Measurements from ENCODE around the gene SNTB2. TPM values are rescaled to one million over a fixed set of nuclear protein-coding genes. Genes with fewer than 3 reads are reported as not detected.

SNTB2 gene
- total RNA-seq, 4 donors from 2014 or later, result 35.8 to 81.6 (median 57.8) TPM

DNA sequence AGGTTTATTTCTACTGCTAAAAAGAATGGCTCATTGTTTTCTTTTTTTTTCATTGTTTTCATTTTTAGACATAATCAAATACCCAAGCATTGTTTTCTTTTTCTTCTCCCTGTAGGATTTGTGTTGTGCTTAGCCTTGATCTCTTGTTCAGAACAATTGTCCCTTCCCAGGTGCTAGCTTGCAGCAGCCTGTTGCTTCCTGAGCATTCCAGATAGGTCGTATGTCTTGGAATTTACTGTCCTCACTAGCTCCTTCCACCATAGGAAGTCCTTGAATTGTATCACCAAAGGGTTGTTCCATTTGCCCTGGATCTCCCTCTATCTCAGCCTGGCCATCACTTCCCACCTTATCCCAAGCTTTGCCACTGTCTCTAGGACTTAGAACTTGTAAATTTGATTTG, 114.2 kb downstream of the SNTB2 start:
- H3K27ac ChIP-seq, result no peak overlapping the region
- TF ChIP-seq POLR2A (IDR thresholded peaks at IDR 0.05) (no peak), EP300 (IDR thresholded peaks at IDR 0.05) (no peak), POLR2AphosphoS5 (IDR thresholded peaks at IDR 0.05) (no peak)
- TF ChIP-seq, protein P1, sequence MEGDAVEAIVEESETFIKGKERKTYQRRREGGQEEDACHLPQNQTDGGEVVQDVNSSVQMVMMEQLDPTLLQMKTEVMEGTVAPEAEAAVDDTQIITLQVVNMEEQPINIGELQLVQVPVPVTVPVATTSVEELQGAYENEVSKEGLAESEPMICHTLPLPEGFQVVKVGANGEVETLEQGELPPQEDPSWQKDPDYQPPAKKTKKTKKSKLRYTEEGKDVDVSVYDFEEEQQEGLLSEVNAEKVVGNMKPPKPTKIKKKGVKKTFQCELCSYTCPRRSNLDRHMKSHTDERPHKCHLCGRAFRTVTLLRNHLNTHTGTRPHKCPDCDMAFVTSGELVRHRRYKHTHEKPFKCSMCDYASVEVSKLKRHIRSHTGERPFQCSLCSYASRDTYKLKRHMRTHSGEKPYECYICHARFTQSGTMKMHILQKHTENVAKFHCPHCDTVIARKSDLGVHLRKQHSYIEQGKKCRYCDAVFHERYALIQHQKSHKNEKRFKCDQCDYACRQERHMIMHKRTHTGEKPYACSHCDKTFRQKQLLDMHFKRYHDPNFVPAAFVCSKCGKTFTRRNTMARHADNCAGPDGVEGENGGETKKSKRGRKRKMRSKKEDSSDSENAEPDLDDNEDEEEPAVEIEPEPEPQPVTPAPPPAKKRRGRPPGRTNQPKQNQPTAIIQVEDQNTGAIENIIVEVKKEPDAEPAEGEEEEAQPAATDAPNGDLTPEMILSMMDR (IDR thresholded peaks at IDR 0.05), result no peak
- WGBS, result 48% methylated on average over 1 of the region's 1 CpG
- no peaks in the 10 kb centered on the region for H3K9me3 ChIP-seq
- H3K4me3 ChIP-seq, result no peak overlapping the region
- peaks cover 43% of the 10 kb centered on the region for H3K36me3 ChIP-seq
- no peaks in the 10 kb centered on the region for H3K4me1 ChIP-seq
- DNase-seq (ENCODE audit: low spot score in 2 of 2), result no peak
- H3K27me3 ChIP-seq, result no peaks in the 10 kb centered on the region

DNA sequence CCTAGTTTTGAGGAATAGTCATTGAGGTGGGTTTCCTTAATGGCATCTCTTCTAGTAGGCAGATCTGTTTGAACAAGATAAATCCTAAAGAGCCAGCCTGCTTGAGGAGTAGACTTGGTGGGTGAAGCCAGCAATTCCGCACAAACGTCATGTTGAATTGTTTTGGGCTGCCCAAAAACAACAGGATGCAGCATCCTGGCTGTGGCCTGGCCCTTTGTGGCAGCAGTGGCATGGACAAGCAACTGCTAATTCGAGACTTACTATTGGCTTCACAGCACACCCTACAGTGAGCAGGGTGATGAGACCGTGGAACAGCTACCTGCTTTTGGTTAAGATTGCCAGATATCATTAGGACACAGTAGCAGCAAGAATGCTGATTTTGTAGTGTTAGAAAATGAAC, 114.9 kb downstream of the SNTB2 start:
- H3K27ac ChIP-seq, result no peak overlapping the region
- TF ChIP-seq POLR2A (IDR thresholded peaks at IDR 0.05) (no peak), EP300 (IDR thresholded peaks at IDR 0.05) (no peak), POLR2AphosphoS5 (IDR thresholded peaks at IDR 0.05) (no peak)
- TF ChIP-seq, protein P1 (IDR thresholded peaks at IDR 0.05), result no peak
- 81% methylated on average over 4 of the region's 4 CpGs for WGBS
- no peaks in the 10 kb centered on the region for H3K9me3 ChIP-seq
- peaks cover 5% of the 10 kb centered on the region for H3K4me1 ChIP-seq
- DNase-seq (ENCODE audit: low spot score in 2 of 2), result no peak
- H3K36me3 ChIP-seq, result peaks cover 43% of the 10 kb centered on the region
- no peaks in the 10 kb centered on the region for H3K27me3 ChIP-seq
- H3K4me3 ChIP-seq, result no peak overlapping the region

DNA sequence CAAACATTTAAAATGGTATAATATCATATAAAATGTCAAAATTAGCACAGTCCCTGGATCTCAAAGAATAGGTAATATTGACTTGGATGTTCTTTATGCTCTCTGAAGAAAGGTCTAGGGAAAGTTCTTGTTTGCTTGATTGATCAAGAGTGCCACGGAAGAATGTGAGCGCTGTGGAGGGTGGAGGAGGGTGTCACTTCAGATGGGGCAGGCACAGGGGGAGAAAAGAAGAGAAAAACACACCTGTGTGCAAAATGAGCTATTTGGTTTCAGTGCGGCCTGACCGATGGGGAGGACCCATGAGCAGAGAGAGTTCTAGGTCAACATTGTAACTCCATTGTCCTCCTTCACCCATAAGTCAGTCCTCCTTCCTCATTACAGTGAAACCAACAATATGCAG, 115.3 kb downstream of the SNTB2 start:
- Histone ChIP-seq H3K4me3 (no peak overlapping the region), H3K27me3 (no peaks in the 10 kb centered on the region), H3K36me3 (peaks cover 43% of the 10 kb centered on the region), H3K9me3 (no peaks in the 10 kb centered on the region), H3K4me1 (peaks cover 5% of the 10 kb centered on the region), H3K27ac (no peak overlapping the region)
- WGBS, result 96% methylated on average over 4 of the region's 4 CpGs
- TF ChIP-seq, protein P1 (IDR thresholded peaks at IDR 0.05), result no peak
- TF ChIP-seq POLR2A (IDR thresholded peaks at IDR 0.05), result no peak
- TF ChIP-seq EP300 (IDR thresholded peaks at IDR 0.05), result no peak
- no peak for TF ChIP-seq POLR2AphosphoS5 (IDR thresholded peaks at IDR 0.05)
- DNase-seq (ENCODE audit: low spot score in 2 of 2), result no peak

DNA sequence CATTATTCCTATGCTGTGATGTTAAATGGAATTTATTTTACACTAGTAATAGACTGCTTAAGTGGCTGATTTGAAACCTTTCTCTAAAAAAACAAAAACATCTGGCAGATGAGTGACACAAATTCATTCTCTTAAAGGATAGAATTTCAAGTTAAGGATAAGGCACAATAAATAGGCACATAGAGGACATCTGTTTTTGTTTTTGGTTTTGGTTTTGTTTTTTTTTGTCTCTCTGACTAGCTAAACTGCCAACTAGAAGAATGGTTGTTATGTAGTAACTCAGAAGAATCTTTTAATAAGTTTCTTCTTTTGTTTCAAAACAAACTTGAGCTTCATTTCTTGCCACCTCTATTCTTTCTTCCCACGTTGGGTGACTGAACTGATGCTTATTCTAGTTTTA, 119.1 kb downstream of the SNTB2 start:
- 64% methylated on average over 1 of the region's 1 CpG for WGBS
- no peak for DNase-seq (ENCODE audit: low spot score in 2 of 2)
- TF ChIP-seq, protein P1 (IDR thresholded peaks at IDR 0.05), result no peak
- TF ChIP-seq EP300 (IDR thresholded peaks at IDR 0.05), result no peak
- TF ChIP-seq POLR2A (IDR thresholded peaks at IDR 0.05), result no peak
- no peak for TF ChIP-seq POLR2AphosphoS5 (IDR thresholded peaks at IDR 0.05)
- no peaks in the 10 kb centered on the region for H3K27me3 ChIP-seq
- peaks cover 23% of the 10 kb centered on the region for H3K36me3 ChIP-seq
- peaks cover 9% of the 10 kb centered on the region for H3K4me1 ChIP-seq
- H3K9me3 ChIP-seq, result no peaks in the 10 kb centered on the region
- H3K27ac ChIP-seq, result no peak overlapping the region
- H3K4me3 ChIP-seq, result no peak overlapping the region

DNA sequence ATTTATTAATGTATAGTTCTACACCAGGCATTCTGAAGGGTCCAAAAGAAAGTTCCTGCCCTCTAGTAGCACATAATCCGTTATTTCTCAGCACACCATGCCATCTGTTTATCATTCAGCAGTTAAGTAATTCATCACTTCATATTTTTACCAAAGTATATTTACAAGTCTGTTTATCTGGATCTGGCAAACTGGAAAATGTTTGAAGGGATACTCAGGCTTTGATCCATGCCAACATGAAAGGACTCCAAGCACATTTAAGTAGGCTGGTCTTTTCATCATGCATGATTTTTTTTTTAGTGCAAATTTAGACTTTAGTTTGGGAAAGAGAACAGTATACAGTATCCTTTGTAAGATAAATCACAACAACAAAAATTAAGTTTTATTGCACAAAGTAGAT, 120.1 kb downstream of the SNTB2 start:
- Histone ChIP-seq H3K27me3 (no peaks in the 10 kb centered on the region), H3K36me3 (peaks cover 16% of the 10 kb centered on the region), H3K4me3 (no peak overlapping the region), H3K9me3 (no peaks in the 10 kb centered on the region), H3K27ac (no peak overlapping the region), H3K4me1 (peaks cover 12% of the 10 kb centered on the region)
- DNase-seq (ENCODE audit: low spot score in 2 of 2), result no peak
- TF ChIP-seq EP300 (IDR thresholded peaks at IDR 0.05) (no peak), POLR2AphosphoS5 (IDR thresholded peaks at IDR 0.05) (no peak), POLR2A (IDR thresholded peaks at IDR 0.05) (no peak)
- TF ChIP-seq, protein P1 (IDR thresholded peaks at IDR 0.05), result no peak
- 67% methylated on average over 1 of the region's 1 CpG for WGBS
